HCT116 (cell line): ENCODE data around the gene KLF6. TPM values are rescaled to one million over a fixed set of nuclear protein-coding genes. Genes with fewer than 3 reads are reported as not detected.

ENCODE experiments used
- ATAC-seq: fragments of 200-7000 bp; cut with Tn5 transposase; 2 replicates; pipeline ENCODE4 v1.9.1; 2020; ENCODE audit warnings: mild to moderate bottlenecking, moderate library complexity
- BruUV-seq: library from RNA; stranded (reverse); fragments of 400-500 nt; replicated peaks from 2 replicates; lab custom pipeline; 2021; lab: Mats Ljungman, UMichigan
- CTCF ChIA-PET: fragments of 300-600 bp; sonication (Branson Sonifier 250); formaldehyde crosslinking; loops from one replicate; lab custom pipeline; 2021; ENCODE audit warnings: antibody characterized with exemption; lab: Charles Lee
- POLR2A ChIA-PET: fragments of 300-600, 350-600 bp; sonication (Branson Sonifier 250); formaldehyde crosslinking; loops from one replicate; lab custom pipeline; 2021; ENCODE audit warnings: antibody characterized with exemption; lab: Charles Lee
- RAD21 ChIA-PET, 2 experiments: fragments of 300-600 bp; sonication (Branson Sonifier 250); formaldehyde crosslinking; loops; one replicate each; lab custom pipeline; 2023; ENCODE audit warnings: low total read pairs in 2 of 2; ENCODE audit not compliant: uncharacterized antibody in 2 of 2, unreplicated experiment in 2 of 2, low non-redundant PET in 1 of 2; lab: Charles Lee
- DNase-seq: peaks from one replicate; pipeline ENCODE4 v3.0.0-alpha.2; 2010; ENCODE audit warnings: low read depth, low spot score
- H2AFZ ChIP-seq: fragments of 200-600 bp; shearing (Covaris generic), sonication (generic); 2 replicates; pipeline ENCODE4 v1.6.1; 2017; ENCODE audit warnings: low read depth, mixed run types, mixed read lengths, antibody characterized with exemption, low read length; ENCODE audit not compliant: poor library complexity, severe bottlenecking
- H3K27ac ChIP-seq: 2 replicates; pipeline ENCODE4 v1.5.1; 2012; ENCODE audit warnings: low read depth, low read length
- H3K27me3 ChIP-seq: fragments of 200-600 bp; sonication (generic); 2 replicates; pipeline ENCODE4 v1.6.1; 2016; ENCODE audit warnings: mixed run types, low read length, mixed read lengths; ENCODE audit not compliant: insufficient read depth
- H3K36me3 ChIP-seq, 2 experiments: fragments of 200-500 bp in 1 of 2; fragments of 200-600 bp in 1 of 2; sonication (Bioruptor generic) in 1 of 2; sonication (generic) in 1 of 2; 2 replicates each; pipeline versions ENCODE4 v1.5.1 to v1.6.1; 2014 to 2016; ENCODE audit warnings: low read length in 2 of 2, inconsistent platforms in 1 of 2, mixed read lengths in 1 of 2, mixed run types in 1 of 2; ENCODE audit not compliant: insufficient read depth in 2 of 2, control insufficient read depth in 1 of 2
- H3K4me1 ChIP-seq, 2 experiments: fragments of 200-600 bp in 1 of 2; sonication (generic) in 1 of 2; 2 replicates each; pipeline versions ENCODE4 v1.5.1 to v1.6.1; 2012 to 2017; ENCODE audit warnings: low read length in 2 of 2, inconsistent platforms in 1 of 2, mild to moderate bottlenecking in 1 of 2, mixed read lengths in 1 of 2, mixed run types in 1 of 2, moderate library complexity in 1 of 2; ENCODE audit not compliant: insufficient read depth in 2 of 2, control insufficient read depth in 1 of 2
- H3K4me2 ChIP-seq: fragments of 200-600 bp; sonication (generic); 2 replicates; pipeline ENCODE4 v1.6.1; 2017; ENCODE audit warnings: mixed run types, low read length, mixed read lengths
- H3K4me3 ChIP-seq, 2 experiments: fragments of 200-600 bp in 1 of 2; sonication (generic) in 1 of 2; replicated peaks in 1 of 2; 2 replicates each; pipeline ENCODE4 v1.5.1; 2011 to 2016; ENCODE audit warnings: low read length in 2 of 2, control low read depth in 1 of 2, low read depth in 1 of 2, mild to moderate bottlenecking in 1 of 2, mixed read lengths in 1 of 2, mixed run types in 1 of 2
- H3K79me2 ChIP-seq: fragments of 200-600 bp; sonication (generic); 2 replicates; pipeline ENCODE4 v1.6.1; 2017; ENCODE audit warnings: mild to moderate bottlenecking, mixed run types, low read length, moderate library complexity, mixed read lengths; ENCODE audit not compliant: insufficient read depth
- H3K9ac ChIP-seq: fragments of 200-600 bp; sonication (generic); 2 replicates; pipeline ENCODE4 v1.6.1; 2016; ENCODE audit warnings: low read length, mixed read lengths
- H3K9me2 ChIP-seq: fragments of 200-600 bp; sonication (generic), shearing (Covaris generic); 2 replicates; pipeline ENCODE4 v1.6.1; 2017; ENCODE audit warnings: mixed run types, mild to moderate bottlenecking, moderate library complexity; ENCODE audit not compliant: insufficient read depth
- H3K9me3 ChIP-seq, 2 experiments: fragments of 200-500 bp in 1 of 2; fragments of 200-600 bp in 1 of 2; sonication (Bioruptor generic) in 1 of 2; sonication (generic) in 1 of 2; 2 replicates each; pipeline ENCODE4 v1.6.1; 2014 to 2017; ENCODE audit warnings: low read length in 2 of 2, mixed read lengths in 2 of 2, inconsistent platforms in 1 of 2, low read depth in 1 of 2, mild to moderate bottlenecking in 1 of 2, mixed run types in 1 of 2, moderate library complexity in 1 of 2; ENCODE audit not compliant: control insufficient read depth in 1 of 2, insufficient read depth in 1 of 2
- H4K20me1 ChIP-seq: fragments of 200-600 bp; sonication (generic), shearing (Covaris generic); 2 replicates; pipeline ENCODE4 v1.6.1; 2017; ENCODE audit warnings: mixed run types, mild to moderate bottlenecking, moderate library complexity; ENCODE audit not compliant: insufficient read depth
- ATF3 ChIP-seq: IDR thresholded peaks from 2 replicates; pipeline ENCODE4 v1.6.1; 2012
- CBX3 ChIP-seq: IDR thresholded peaks from 2 replicates; pipeline ENCODE4 v1.6.1; 2012; ENCODE audit warnings: low read depth
- CEBPB ChIP-seq: IDR thresholded peaks from 2 replicates; pipeline ENCODE4 v1.6.1; 2012; ENCODE audit warnings: low read depth
- EGR1 ChIP-seq: IDR thresholded peaks from 2 replicates; pipeline ENCODE4 v1.6.1; 2012; ENCODE audit warnings: low read depth
- ELF1 ChIP-seq: IDR thresholded peaks from 2 replicates; pipeline ENCODE4 v1.6.1; 2012; ENCODE audit warnings: low read depth, borderline replicate concordance
- FOSL1 ChIP-seq: IDR thresholded peaks from 2 replicates; pipeline ENCODE4 v1.6.1; 2012; ENCODE audit warnings: low read depth
- POLR2A ChIP-seq: IDR thresholded peaks from 2 replicates; pipeline ENCODE4 v1.7.0; 2011; ENCODE audit warnings: borderline replicate concordance; ENCODE audit not compliant: insufficient read depth, insufficient read length; ENCODE audit errors: extremely low read depth
- POLR2AphosphoS5 ChIP-seq: IDR thresholded peaks from 2 replicates; pipeline ENCODE4 v1.6.1; 2011; ENCODE audit warnings: mild to moderate bottlenecking, low read depth, low read length, moderate library complexity
- SIN3A ChIP-seq: IDR thresholded peaks from 2 replicates; pipeline ENCODE4 v1.6.1; 2012; ENCODE audit warnings: low read depth
- SRF ChIP-seq: IDR thresholded peaks from 2 replicates; pipeline ENCODE4 v1.6.1; 2012; ENCODE audit warnings: low read depth
- TCF7L2 ChIP-seq: IDR thresholded peaks from 2 replicates; pipeline ENCODE4 v1.7.0; 2011; ENCODE audit warnings: borderline replicate concordance, inconsistent platforms; ENCODE audit not compliant: insufficient read depth, insufficient read length; ENCODE audit errors: extremely low read depth
- YY1 ChIP-seq: IDR thresholded peaks from 2 replicates; pipeline ENCODE4 v1.6.1; 2011; ENCODE audit warnings: low read length, low read depth, moderate library complexity, mild to moderate bottlenecking; ENCODE audit not compliant: insufficient replicate concordance; ENCODE audit errors: extremely low read depth
- ZFX ChIP-seq: fragments of 450-650 bp; IDR thresholded peaks from 2 replicates; pipeline ENCODE4 v1.6.1; 2017
- intact Hi-C: fragments of 100-400 bp; cut with micrococcal nuclease; formaldehyde crosslinking; loops from 2 replicates; pipeline ENCODE4 v1.10.0; 2022
- total RNA-seq: library from RNA; stranded (reverse); gene quantifications from one replicate; pipeline ENCODE4 v1.2.1, GENCODE V29; 2021; ENCODE audit not compliant: unreplicated experiment
- TF ChIP-seq, protein P1 (sequence below): IDR thresholded peaks from 2 replicates; pipeline ENCODE4 v1.6.1; 2012

Gene KLF6
- total RNA-seq, 1 experiment from 2014 or later: 82.2 TPM

DNA sequence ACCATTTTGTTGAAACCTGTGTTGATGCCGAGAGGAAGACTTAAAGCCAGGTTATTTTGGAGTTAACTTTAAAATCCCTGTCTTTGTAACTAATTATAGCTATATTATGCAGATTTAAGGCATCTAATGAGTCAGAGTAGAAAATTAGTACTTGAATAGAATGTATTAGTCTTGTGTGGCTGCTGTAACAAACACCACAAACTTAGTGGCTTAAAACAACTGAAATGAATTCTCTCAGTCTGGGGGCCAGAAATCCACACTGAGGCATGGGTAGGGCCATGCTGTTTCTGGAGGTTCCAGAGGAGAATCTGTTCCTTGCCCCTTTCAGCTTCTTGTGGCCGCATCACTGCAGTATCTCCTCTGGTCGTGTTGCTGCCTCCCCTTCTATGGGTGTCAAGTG, 8.5 kb upstream of the KLF6 start:
- no TSS peak for BruUV-seq
- Histone ChIP-seq H3K4me2 (no peak overlapping the region), H3K4me1 (peaks cover 0 to 6% of the 10 kb centered on the region in 2 experiments; a peak in 1 of 4 replicates), H3K36me3 (no peaks in the 10 kb centered on the region), H3K27me3 (no peaks in the 10 kb centered on the region), H2AFZ (no peak overlapping the region), H3K9me3 (no peaks in the 10 kb centered on the region), H3K27ac (no peak overlapping the region), H3K79me2 (no peaks in the 10 kb centered on the region), H3K9me2 (no peaks in the 10 kb centered on the region), H4K20me1 (no peaks in the 10 kb centered on the region), H3K9ac (no peak overlapping the region), H3K4me3 (no peak overlapping the region)
- POLR2A ChIA-PET: no interaction called here
- CTCF ChIA-PET: no interaction called here
- DNase-seq (no peak), ATAC-seq (no peak)
- intact Hi-C loops: no loop called here
- RAD21 ChIA-PET: no interaction called here
- no peak for TF ChIP-seq ELF1
- TF ChIP-seq CBX3: no peak; the same call in 1 of the 2 replicates
- TF ChIP-seq SIN3A: no peak
- no peak for TF ChIP-seq POLR2AphosphoS5
- TF ChIP-seq ATF3: no peak
- TF ChIP-seq CEBPB: no peak
- TF ChIP-seq EGR1: no peak
- TF ChIP-seq POLR2A: no peak
- TF ChIP-seq ZFX: no peak
- TF ChIP-seq TCF7L2: no peak
- TF ChIP-seq YY1: no peak
- no peak for TF ChIP-seq FOSL1
- TF ChIP-seq SRF: no peak
- TF ChIP-seq, protein P1, sequence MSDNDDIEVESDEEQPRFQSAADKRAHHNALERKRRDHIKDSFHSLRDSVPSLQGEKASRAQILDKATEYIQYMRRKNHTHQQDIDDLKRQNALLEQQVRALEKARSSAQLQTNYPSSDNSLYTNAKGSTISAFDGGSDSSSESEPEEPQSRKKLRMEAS: no peak
